ENCODE results near the gene LAMA4.

- TF ChIP-seq, protein P1, sequence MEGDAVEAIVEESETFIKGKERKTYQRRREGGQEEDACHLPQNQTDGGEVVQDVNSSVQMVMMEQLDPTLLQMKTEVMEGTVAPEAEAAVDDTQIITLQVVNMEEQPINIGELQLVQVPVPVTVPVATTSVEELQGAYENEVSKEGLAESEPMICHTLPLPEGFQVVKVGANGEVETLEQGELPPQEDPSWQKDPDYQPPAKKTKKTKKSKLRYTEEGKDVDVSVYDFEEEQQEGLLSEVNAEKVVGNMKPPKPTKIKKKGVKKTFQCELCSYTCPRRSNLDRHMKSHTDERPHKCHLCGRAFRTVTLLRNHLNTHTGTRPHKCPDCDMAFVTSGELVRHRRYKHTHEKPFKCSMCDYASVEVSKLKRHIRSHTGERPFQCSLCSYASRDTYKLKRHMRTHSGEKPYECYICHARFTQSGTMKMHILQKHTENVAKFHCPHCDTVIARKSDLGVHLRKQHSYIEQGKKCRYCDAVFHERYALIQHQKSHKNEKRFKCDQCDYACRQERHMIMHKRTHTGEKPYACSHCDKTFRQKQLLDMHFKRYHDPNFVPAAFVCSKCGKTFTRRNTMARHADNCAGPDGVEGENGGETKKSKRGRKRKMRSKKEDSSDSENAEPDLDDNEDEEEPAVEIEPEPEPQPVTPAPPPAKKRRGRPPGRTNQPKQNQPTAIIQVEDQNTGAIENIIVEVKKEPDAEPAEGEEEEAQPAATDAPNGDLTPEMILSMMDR (IDR thresholded peaks at IDR 0.05): no peak
- TF ChIP-seq POLR2A (IDR thresholded peaks at IDR 0.05): no peak
Measured at GRCh38 chr6:112300896-112301295, 46.5 kb upstream of the LAMA4 start.

Data from uterus (tissue), 2 donors.